Panc1 (cell line): Measurements from ENCODE around the gene SYNE1.

Source experiments
- POLR2AphosphoS5 ChIP-seq: IDR thresholded peaks from 2 replicates; pipeline ENCODE4 v1.6.1; 2012; ENCODE audit warnings: mild to moderate bottlenecking, low read depth, low read length, moderate library complexity
- SIN3A ChIP-seq: IDR thresholded peaks from 2 replicates; pipeline ENCODE4 v1.6.1; 2012; ENCODE audit warnings: low read depth, mild to moderate bottlenecking, low read length, moderate library complexity, borderline replicate concordance; ENCODE audit not compliant: insufficient read depth
- TCF7L2 ChIP-seq: IDR thresholded peaks from 2 replicates; pipeline ENCODE4 v1.6.1; 2011; ENCODE audit warnings: mild to moderate bottlenecking, low read depth, low read length, inconsistent platforms
- TF ChIP-seq, protein P1 (sequence below): fragments of 450-650 bp; IDR thresholded peaks from 2 replicates; pipeline ENCODE4 v1.5.1; 2017; ENCODE audit warnings: mild to moderate bottlenecking
- TF ChIP-seq, protein P2 (sequence below), 2 experiments: IDR thresholded peaks; 2 replicates each; pipeline ENCODE4 v1.6.1; 2011 to 2012; ENCODE audit warnings: low read depth in 2 of 2, control low read depth in 1 of 2, low read length in 1 of 2, mild to moderate bottlenecking in 1 of 2, moderate library complexity in 1 of 2; ENCODE audit not compliant: insufficient read depth in 1 of 2

DNA sequence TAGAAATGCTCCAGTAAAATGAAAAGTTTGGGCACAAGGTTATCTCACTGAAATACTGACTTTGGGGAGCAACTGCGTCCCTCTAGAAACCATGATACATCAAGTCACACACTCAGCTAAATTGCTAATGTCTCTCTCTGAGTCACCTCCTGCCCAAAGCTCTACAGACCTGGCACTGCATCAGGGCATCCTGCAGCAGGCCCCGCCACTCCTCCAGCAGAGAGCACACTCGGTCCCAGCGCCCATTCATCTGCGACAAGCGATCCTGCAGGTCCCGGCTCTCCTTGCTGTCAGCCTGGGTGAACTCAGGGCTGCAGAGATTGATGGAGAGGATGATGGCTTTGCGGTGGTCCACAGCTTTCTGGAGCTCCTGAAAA, 500.7 kb downstream of the SYNE1 start:
- TF ChIP-seq, protein P1, sequence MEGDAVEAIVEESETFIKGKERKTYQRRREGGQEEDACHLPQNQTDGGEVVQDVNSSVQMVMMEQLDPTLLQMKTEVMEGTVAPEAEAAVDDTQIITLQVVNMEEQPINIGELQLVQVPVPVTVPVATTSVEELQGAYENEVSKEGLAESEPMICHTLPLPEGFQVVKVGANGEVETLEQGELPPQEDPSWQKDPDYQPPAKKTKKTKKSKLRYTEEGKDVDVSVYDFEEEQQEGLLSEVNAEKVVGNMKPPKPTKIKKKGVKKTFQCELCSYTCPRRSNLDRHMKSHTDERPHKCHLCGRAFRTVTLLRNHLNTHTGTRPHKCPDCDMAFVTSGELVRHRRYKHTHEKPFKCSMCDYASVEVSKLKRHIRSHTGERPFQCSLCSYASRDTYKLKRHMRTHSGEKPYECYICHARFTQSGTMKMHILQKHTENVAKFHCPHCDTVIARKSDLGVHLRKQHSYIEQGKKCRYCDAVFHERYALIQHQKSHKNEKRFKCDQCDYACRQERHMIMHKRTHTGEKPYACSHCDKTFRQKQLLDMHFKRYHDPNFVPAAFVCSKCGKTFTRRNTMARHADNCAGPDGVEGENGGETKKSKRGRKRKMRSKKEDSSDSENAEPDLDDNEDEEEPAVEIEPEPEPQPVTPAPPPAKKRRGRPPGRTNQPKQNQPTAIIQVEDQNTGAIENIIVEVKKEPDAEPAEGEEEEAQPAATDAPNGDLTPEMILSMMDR: no peak
- TF ChIP-seq, protein P2, sequence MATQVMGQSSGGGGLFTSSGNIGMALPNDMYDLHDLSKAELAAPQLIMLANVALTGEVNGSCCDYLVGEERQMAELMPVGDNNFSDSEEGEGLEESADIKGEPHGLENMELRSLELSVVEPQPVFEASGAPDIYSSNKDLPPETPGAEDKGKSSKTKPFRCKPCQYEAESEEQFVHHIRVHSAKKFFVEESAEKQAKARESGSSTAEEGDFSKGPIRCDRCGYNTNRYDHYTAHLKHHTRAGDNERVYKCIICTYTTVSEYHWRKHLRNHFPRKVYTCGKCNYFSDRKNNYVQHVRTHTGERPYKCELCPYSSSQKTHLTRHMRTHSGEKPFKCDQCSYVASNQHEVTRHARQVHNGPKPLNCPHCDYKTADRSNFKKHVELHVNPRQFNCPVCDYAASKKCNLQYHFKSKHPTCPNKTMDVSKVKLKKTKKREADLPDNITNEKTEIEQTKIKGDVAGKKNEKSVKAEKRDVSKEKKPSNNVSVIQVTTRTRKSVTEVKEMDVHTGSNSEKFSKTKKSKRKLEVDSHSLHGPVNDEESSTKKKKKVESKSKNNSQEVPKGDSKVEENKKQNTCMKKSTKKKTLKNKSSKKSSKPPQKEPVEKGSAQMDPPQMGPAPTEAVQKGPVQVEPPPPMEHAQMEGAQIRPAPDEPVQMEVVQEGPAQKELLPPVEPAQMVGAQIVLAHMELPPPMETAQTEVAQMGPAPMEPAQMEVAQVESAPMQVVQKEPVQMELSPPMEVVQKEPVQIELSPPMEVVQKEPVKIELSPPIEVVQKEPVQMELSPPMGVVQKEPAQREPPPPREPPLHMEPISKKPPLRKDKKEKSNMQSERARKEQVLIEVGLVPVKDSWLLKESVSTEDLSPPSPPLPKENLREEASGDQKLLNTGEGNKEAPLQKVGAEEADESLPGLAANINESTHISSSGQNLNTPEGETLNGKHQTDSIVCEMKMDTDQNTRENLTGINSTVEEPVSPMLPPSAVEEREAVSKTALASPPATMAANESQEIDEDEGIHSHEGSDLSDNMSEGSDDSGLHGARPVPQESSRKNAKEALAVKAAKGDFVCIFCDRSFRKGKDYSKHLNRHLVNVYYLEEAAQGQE (IDR thresholded peaks at IDR 0.05; ENCODE audit: insufficient read depth in 1 of 2, low read depth in 2 of 2, low read length in 1 of 2): no peak
- TF ChIP-seq POLR2AphosphoS5 (no peak), SIN3A (no peak), TCF7L2 (no peak)
